ENCODE measurements around the gene IDUA. TPM values are rescaled to one million over a fixed set of nuclear protein-coding genes. Genes with fewer than 3 reads are reported as not detected.

The IDUA gene
- total and polyA plus RNA-seq, 4 donors: 3.0 to 4.5 (median 3.8) TPM

DNA sequence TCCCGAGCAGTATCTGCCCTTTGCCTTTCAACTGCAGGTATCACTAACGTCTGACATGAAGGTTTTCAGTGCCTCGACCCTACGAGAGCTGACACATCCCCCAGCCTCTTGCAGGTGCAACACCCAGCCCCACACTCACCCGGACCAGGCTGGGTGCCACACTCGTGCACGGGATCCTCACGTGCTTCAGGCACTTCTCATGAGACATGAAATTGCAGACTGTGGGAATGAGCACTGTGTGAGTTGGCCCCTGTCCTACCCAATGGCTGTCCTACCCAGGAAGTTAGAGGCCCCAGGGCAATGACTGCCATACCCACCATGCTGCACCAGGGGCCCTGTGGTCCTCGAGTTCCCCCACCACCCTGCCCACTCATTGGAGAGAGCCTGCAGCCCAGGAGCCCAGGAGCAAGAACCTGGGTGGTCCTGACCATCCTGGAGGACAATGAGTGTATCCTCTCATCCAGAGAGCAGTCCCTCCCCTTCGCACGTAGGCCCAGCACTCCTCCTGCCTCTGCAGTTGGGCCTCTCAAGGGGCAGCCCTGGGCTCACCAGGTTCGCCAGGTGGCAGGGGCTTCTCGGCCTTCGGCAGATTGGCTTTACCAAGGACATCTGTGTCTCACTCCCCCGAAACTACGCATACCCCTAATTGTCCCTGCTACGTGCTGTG lies 15.9 kb upstream of the IDUA start:
- H3K4me3 ChIP-seq (ENCODE audit: low read depth in 1 of 3, low read length in 3 of 3): no peak overlapping the region
- peaks cover 0 to 5% (median 0%) of the 10 kb centered on the region in 4 donors for H3K36me3 ChIP-seq (ENCODE audit: control insufficient read depth in 4 of 4, insufficient read depth in 3 of 4, low read depth in 1 of 4, low read length in 3 of 4)
- H3K9ac ChIP-seq (ENCODE audit: low read depth in 1 of 2, low read length in 2 of 2): no peak overlapping the region
- no peaks in the 10 kb centered on the region for H3K27me3 ChIP-seq (ENCODE audit: control insufficient read depth in 4 of 4, insufficient read depth in 4 of 4, low read length in 3 of 4)
- H3K27ac ChIP-seq (ENCODE audit: low read depth in 1 of 2, low read length in 2 of 2): no peak overlapping the region
- peaks cover 13 to 20% (median 16%) of the 10 kb centered on the region in 4 donors for H3K4me1 ChIP-seq (ENCODE audit: control insufficient read depth in 4 of 4, insufficient read depth in 4 of 4, low read length in 3 of 4)
- no peak for DNase-seq (ENCODE audit: low spot score)
- TF ChIP-seq EGR1 (IDR thresholded peaks at IDR 0.05; ENCODE audit: low read depth in 2 of 2) (no peak), FOXA1 (IDR thresholded peaks at IDR 0.05) (no peak), HNF4G (IDR thresholded peaks at IDR 0.05) (no peak), JUND (IDR thresholded peaks at IDR 0.05) (no peak), RAD21 (IDR thresholded peaks at IDR 0.05) (no peak), HNF4A (conservative IDR thresholded peaks at IDR 0.05) (no peak), YY1 (IDR thresholded peaks at IDR 0.05) (no peak), TAF1 (conservative IDR thresholded peaks at IDR 0.05) (no peak), GABPA (IDR thresholded peaks at IDR 0.05 in 1 of 2, conservative IDR thresholded peaks at IDR 0.05 in 1 of 2) (no peak)
- TF ChIP-seq, protein P1, sequence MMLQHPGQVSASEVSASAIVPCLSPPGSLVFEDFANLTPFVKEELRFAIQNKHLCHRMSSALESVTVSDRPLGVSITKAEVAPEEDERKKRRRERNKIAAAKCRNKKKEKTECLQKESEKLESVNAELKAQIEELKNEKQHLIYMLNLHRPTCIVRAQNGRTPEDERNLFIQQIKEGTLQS (IDR thresholded peaks at IDR 0.05): no peak
- TF ChIP-seq, protein P2, sequence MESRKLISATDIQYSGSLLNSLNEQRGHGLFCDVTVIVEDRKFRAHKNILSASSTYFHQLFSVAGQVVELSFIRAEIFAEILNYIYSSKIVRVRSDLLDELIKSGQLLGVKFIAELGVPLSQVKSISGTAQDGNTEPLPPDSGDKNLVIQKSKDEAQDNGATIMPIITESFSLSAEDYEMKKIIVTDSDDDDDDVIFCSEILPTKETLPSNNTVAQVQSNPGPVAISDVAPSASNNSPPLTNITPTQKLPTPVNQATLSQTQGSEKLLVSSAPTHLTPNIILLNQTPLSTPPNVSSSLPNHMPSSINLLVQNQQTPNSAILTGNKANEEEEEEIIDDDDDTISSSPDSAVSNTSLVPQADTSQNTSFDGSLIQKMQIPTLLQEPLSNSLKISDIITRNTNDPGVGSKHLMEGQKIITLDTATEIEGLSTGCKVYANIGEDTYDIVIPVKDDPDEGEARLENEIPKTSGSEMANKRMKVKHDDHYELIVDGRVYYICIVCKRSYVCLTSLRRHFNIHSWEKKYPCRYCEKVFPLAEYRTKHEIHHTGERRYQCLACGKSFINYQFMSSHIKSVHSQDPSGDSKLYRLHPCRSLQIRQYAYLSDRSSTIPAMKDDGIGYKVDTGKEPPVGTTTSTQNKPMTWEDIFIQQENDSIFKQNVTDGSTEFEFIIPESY (IDR thresholded peaks at IDR 0.05): no peak
- TF ChIP-seq, protein P3, sequence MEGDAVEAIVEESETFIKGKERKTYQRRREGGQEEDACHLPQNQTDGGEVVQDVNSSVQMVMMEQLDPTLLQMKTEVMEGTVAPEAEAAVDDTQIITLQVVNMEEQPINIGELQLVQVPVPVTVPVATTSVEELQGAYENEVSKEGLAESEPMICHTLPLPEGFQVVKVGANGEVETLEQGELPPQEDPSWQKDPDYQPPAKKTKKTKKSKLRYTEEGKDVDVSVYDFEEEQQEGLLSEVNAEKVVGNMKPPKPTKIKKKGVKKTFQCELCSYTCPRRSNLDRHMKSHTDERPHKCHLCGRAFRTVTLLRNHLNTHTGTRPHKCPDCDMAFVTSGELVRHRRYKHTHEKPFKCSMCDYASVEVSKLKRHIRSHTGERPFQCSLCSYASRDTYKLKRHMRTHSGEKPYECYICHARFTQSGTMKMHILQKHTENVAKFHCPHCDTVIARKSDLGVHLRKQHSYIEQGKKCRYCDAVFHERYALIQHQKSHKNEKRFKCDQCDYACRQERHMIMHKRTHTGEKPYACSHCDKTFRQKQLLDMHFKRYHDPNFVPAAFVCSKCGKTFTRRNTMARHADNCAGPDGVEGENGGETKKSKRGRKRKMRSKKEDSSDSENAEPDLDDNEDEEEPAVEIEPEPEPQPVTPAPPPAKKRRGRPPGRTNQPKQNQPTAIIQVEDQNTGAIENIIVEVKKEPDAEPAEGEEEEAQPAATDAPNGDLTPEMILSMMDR (IDR thresholded peaks at IDR 0.05; ENCODE audit: low read depth, low read length, missing input control): no peak
- TF ChIP-seq, protein P4, sequence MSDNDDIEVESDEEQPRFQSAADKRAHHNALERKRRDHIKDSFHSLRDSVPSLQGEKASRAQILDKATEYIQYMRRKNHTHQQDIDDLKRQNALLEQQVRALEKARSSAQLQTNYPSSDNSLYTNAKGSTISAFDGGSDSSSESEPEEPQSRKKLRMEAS (IDR thresholded peaks at IDR 0.05): no peak
- TF ChIP-seq, protein P5, sequence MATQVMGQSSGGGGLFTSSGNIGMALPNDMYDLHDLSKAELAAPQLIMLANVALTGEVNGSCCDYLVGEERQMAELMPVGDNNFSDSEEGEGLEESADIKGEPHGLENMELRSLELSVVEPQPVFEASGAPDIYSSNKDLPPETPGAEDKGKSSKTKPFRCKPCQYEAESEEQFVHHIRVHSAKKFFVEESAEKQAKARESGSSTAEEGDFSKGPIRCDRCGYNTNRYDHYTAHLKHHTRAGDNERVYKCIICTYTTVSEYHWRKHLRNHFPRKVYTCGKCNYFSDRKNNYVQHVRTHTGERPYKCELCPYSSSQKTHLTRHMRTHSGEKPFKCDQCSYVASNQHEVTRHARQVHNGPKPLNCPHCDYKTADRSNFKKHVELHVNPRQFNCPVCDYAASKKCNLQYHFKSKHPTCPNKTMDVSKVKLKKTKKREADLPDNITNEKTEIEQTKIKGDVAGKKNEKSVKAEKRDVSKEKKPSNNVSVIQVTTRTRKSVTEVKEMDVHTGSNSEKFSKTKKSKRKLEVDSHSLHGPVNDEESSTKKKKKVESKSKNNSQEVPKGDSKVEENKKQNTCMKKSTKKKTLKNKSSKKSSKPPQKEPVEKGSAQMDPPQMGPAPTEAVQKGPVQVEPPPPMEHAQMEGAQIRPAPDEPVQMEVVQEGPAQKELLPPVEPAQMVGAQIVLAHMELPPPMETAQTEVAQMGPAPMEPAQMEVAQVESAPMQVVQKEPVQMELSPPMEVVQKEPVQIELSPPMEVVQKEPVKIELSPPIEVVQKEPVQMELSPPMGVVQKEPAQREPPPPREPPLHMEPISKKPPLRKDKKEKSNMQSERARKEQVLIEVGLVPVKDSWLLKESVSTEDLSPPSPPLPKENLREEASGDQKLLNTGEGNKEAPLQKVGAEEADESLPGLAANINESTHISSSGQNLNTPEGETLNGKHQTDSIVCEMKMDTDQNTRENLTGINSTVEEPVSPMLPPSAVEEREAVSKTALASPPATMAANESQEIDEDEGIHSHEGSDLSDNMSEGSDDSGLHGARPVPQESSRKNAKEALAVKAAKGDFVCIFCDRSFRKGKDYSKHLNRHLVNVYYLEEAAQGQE (IDR thresholded peaks at IDR 0.05): no peak
- 81% methylated on average over 17 of the region's 17 CpGs for WGBS
- no peaks in the 10 kb centered on the region for H3K9me3 ChIP-seq (ENCODE audit: control insufficient read depth in 4 of 4, low read length in 3 of 4)

Data from liver (tissue), 9 donors.